HG02623 (cell line): ENCODE results near the gene ZNF710.

Source experiments
- ATAC-seq: cut with Tn5 transposase; IDR thresholded peaks from one replicate; pipeline ENCODE4 v1.9.1; 2021; ENCODE audit warnings: moderate library complexity; ENCODE audit not compliant: unreplicated experiment

ZNF710 gene

GRCh38 chr15:90037511-90037860 lies 36.4 kb downstream of the ZNF710 start:
- no peak for ATAC-seq

GRCh38 chr15:90037961-90038631 lies 37.0 kb downstream of the ZNF710 start:
- no peak for ATAC-seq

GRCh38 chr15:90038632-90039095 lies 37.5 kb downstream of the ZNF710 start:
- no peak for ATAC-seq

GRCh38 chr15:90039996-90040395 lies 38.9 kb downstream of the ZNF710 start:
- ATAC-seq = no peak

GRCh38 chr15:90040618-90041017 lies 39.5 kb downstream of the ZNF710 start:
- no peak for ATAC-seq

- ATAC-seq = no peak
Measured at GRCh38 chr15:90042356-90042755, 41.2 kb downstream of the ZNF710 start.

- no peak for ATAC-seq
Measured at GRCh38 chr15:90042766-90043529, 41.8 kb downstream of the ZNF710 start.

GRCh38 chr15:90043530-90044010 lies 42.4 kb downstream of the ZNF710 start:
- no peak for ATAC-seq

- no peak for ATAC-seq
Measured at GRCh38 chr15:90044191-90044590, 43.1 kb downstream of the ZNF710 start.

- ATAC-seq = no peak
Measured at GRCh38 chr15:90044916-90045371, 43.8 kb downstream of the ZNF710 start.

GRCh38 chr15:90046289-90046688 lies 45.2 kb downstream of the ZNF710 start:
- no peak for ATAC-seq

- no peak for ATAC-seq
Measured at GRCh38 chr15:90046911-90047392, 45.8 kb downstream of the ZNF710 start.

GRCh38 chr15:90047956-90048575 lies 46.9 kb downstream of the ZNF710 start:
- ATAC-seq = no peak

- ATAC-seq = no peak
Measured at GRCh38 chr15:90049030-90049429, 47.9 kb downstream of the ZNF710 start.

- no peak for ATAC-seq
Measured at GRCh38 chr15:90049666-90050604, 48.8 kb downstream of the ZNF710 start.

GRCh38 chr15:90051874-90052273 lies 50.8 kb downstream of the ZNF710 start:
- ATAC-seq = no peak

- ATAC-seq = no peak
Measured at GRCh38 chr15:90053685-90054466, 52.8 kb downstream of the ZNF710 start.

- no peak for ATAC-seq
Measured at GRCh38 chr15:90054618-90055097, 53.5 kb downstream of the ZNF710 start.

- ATAC-seq = no peak
Measured at GRCh38 chr15:90055182-90055581, 54.1 kb downstream of the ZNF710 start.

- ATAC-seq = no peak
Measured at GRCh38 chr15:90056529-90056928, 55.4 kb downstream of the ZNF710 start.
